AG09309 (cell line): ENCODE data around the gene SPTLC1.
A peak's percentile ranks its signal among the peaks of the same experiment; 100 is the strongest.
"Not testable (repeated sequence)": the region's sequence is repeated elsewhere in the genome, so short reads cannot be mapped to it uniquely, and the experiment has no call there.

Source experiments
- DNase-seq: peaks from one replicate; pipeline ENCODE4 v3.0.0-alpha.2; 2010; ENCODE audit warnings: low read depth
- H3K4me3 ChIP-seq: 2 replicates; pipeline ENCODE4 v1.5.1; 2011; ENCODE audit warnings: mild to moderate bottlenecking, low read depth, low read length, moderate library complexity; ENCODE audit not compliant: control insufficient read depth
- TF ChIP-seq, protein P1 (sequence below): IDR thresholded peaks from 2 replicates; pipeline ENCODE4 v1.5.1; 2011; ENCODE audit warnings: mild to moderate bottlenecking, low read depth, low read length, inconsistent platforms; ENCODE audit not compliant: insufficient read depth, control insufficient read depth; ENCODE audit errors: missing control alignments

Gene SPTLC1

GRCh38 chr9:92033991-92034390 is 81.2 kb downstream of the SPTLC1 start:
- H3K4me3 ChIP-seq, result no peak overlapping the region
- TF ChIP-seq, protein P1, sequence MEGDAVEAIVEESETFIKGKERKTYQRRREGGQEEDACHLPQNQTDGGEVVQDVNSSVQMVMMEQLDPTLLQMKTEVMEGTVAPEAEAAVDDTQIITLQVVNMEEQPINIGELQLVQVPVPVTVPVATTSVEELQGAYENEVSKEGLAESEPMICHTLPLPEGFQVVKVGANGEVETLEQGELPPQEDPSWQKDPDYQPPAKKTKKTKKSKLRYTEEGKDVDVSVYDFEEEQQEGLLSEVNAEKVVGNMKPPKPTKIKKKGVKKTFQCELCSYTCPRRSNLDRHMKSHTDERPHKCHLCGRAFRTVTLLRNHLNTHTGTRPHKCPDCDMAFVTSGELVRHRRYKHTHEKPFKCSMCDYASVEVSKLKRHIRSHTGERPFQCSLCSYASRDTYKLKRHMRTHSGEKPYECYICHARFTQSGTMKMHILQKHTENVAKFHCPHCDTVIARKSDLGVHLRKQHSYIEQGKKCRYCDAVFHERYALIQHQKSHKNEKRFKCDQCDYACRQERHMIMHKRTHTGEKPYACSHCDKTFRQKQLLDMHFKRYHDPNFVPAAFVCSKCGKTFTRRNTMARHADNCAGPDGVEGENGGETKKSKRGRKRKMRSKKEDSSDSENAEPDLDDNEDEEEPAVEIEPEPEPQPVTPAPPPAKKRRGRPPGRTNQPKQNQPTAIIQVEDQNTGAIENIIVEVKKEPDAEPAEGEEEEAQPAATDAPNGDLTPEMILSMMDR, result no peak
- no peak for DNase-seq

- DNase-seq, result no peak
- no peak overlapping the region for H3K4me3 ChIP-seq
- TF ChIP-seq, protein P1, result no peak
These were observed 81.9 kb downstream of the SPTLC1 start for GRCh38 chr9:92033307-92033706.

DNA sequence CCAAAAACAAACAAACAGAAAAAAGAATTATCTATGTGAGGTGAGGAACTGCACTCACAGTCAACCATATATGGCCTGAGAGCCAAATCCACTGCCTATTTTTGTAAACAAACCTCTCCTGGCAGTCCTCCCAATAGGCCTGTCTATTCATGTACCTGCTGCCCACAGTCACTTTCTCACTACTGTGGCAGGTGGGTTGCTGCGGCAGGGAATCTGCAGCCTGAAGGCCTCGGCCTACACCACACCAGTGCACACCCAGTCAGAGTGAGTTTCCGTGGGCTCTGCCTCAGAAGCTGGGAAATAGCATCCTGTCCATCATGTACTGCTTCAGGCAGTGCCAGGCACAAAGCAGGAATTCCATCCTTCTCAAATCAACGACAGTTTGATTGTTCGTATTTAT is 82.3 kb downstream of the SPTLC1 start:
- H3K4me3 ChIP-seq, result no peak overlapping the region
- DNase-seq, result no peak
- TF ChIP-seq, protein P1, result no peak

- TF ChIP-seq, protein P1, result no peak
- no peak for DNase-seq
These were observed 84.8 kb downstream of the SPTLC1 start for GRCh38 chr9:92030367-92030766.

DNA sequence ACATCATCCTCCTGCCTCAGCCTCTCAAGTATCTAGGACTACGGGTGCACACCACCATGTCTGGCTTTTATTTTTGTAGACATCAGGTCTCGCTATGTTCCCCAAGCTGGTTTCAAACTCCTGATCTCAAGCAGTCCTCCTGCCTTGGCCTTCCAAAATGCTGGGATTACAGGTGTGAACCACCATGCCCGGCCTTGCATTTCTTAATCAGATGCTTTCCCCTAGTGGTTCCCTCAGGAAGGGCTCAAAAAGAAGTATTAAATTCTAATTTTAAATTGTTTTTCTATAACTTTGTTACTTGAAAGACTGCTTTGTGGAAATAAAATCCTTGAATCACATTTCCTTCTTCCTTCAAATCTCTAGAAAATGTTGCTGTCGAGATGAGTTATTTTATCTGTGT is 85.7 kb downstream of the SPTLC1 start:
- DNase-seq, result no peak
- TF ChIP-seq, protein P1, result no peak
- no peak overlapping the region for H3K4me3 ChIP-seq

More at GRCh38 chr9:92030367-92030766, 84.8 kb downstream of the SPTLC1 start:
- no peak overlapping the region for H3K4me3 ChIP-seq

GRCh38 chr9:92026206-92027002 is 88.8 kb downstream of the SPTLC1 start:
- TF ChIP-seq, protein P1, result no peak
- no peak overlapping the region for H3K4me3 ChIP-seq
- no peak for DNase-seq

DNA sequence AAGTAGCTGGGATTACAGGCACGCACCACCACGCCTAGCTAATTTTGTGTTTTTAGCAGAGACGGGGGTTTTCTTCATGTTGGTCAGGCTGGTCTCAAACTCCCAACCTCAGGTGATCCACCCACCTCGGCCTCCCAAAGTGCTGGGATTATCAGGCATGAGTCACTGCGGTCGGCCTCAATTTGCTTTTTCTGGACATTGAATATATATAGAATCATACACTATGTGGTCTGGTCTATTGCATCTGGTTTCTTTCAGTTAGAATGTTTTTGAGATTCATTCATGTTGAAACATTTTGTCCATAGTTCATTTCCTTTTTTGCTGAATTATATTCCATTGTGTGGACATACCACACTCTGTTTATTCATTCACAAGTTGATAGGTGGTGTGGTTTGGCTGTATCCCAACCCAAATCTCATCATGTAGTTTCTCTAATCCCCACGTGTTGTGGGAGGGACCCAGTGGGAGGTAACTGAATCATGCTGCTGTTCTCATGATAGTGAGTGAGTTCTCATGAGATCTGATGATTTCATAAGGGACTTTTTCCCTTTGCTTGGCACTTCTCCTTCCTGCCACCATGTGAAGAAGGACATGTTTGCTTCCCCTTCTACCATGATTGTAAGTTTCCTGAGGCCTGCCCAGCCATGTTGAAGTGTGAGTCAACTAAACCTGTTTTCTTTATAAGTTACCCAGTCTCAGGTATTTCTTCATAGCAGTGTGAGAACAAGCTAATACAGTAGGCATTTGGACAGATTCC is 93.2 kb downstream of the SPTLC1 start:
- peak; percentile 64 for DNase-seq
- H3K4me3 ChIP-seq, result not testable (repeated sequence)
